ENCODE results near the gene PREX1.
"Not testable (repeated sequence)": the region's sequence is repeated elsewhere in the genome, so short reads cannot be mapped to it uniquely, and the experiment has no call there.

Gene PREX1

GRCh38 chr20:48827855-48828733 is at the start of gene PREX1:
Gene PREX1, minus strand, starts transcription at chr20:48827999. Its CDS starts 139 bp downstream, at chr20:48827860.
- no peak for DNase-seq (ENCODE audit: low spot score)

DNA sequence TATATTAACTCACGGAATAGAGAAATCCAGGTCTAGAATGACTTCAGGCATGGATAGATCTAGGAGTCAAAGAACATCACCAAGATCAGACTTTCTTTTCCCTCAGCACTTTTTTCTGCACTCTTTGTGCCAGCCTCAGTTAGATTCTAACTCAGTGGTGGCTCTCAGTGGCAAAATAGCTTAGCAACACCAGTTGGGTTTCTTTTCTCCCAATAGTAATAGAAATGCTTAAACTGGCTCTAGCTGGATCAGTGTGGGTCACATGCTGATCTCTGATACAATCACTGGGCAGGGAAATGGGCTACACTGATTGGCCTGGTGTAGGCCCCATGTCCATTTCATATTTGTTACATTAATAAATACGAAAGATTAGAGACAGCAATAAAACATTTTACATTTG is 49.5 kb upstream of the PREX1 start:
- no peak for DNase-seq (ENCODE audit: low spot score)

- DNase-seq (ENCODE audit: low spot score) = peak; percentile 19
Measured at GRCh38 chr20:48875914-48876240, 48.1 kb upstream of the PREX1 start.

DNA sequence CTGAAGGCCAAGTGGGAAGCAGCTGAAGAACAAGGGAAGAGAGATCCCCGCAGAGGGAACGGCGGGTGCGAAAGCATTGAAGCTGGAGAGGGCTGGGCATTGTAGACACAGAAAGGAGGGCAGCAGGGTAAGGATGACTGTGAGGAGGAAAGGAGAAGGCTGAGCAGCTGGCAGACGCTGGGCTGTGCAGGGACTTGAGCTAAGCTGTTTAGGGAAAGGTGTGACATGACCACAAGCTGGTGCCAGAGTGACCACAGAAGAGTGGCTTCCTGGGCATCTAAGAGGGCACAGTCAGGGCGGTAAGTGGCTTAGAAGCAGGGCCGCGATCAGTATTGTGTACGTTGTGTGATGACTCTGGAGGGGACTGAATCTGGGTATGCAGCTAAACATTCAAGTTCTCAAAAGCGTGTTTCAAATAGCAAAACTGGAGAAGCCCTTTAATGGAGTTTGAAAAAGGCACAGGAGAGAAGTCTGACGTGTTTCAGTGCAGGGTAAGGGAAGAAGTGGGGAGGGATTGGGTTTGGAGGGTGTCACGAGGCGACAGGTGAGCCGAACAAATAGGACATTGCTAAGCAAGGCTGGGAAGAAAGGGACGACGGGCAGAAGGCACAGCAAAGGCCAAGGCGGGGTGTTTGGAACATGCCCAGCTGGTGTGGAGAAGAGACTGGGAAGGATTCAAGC is 47.6 kb upstream of the PREX1 start:
- no peak for DNase-seq (ENCODE audit: low spot score)

GRCh38 chr20:48869442-48869841 is 41.6 kb upstream of the PREX1 start:
- DNase-seq (ENCODE audit: low spot score) = not testable (repeated sequence)

- no peak for DNase-seq (ENCODE audit: low spot score)
Measured at GRCh38 chr20:48866936-48867335, 39.1 kb upstream of the PREX1 start.

- DNase-seq (ENCODE audit: low spot score) = no peak
Measured at GRCh38 chr20:48864738-48865318, 37.0 kb upstream of the PREX1 start.

DNA sequence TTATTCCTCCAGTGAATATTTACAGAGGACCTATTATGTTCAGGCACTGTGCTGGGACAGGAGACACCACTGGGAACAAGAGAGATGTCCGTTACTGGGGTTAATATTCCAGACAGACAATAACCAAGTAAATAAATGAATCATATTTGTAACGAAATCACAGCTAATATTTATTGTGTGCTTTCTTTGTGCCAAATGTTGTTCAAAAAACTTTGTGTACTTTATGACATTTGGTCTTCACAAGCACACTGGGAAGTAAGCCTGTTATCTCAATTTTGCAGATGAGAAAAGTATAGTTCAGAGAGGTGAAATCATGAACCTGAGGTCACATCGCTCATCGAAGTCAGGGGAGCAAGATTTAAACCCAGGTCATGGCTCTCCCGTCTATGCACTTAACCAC is 36.5 kb upstream of the PREX1 start:
- DNase-seq (ENCODE audit: low spot score) = no peak

- DNase-seq (ENCODE audit: low spot score) = no peak
Measured at GRCh38 chr20:48862279-48862678, 34.5 kb upstream of the PREX1 start.

DNA sequence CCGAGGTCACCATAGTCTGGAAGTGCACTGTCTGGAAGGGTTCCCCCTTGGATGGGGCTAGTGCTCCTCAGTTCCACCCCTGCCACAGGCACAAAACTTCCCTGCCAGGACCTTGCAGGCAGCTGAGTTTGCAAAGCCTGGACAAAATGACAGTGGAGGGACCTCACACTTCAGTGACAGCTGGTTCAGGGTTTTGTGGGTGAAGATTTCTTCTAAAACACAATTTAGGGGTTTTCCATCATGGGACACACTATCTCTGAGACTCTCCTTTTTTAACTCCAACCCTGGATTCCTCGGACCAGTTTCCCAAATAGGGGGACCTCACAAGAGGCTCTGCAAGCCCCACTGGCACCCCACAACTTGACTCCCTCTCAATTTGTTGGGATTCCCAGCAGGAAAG is 33.6 kb upstream of the PREX1 start:
- DNase-seq (ENCODE audit: low spot score) = no peak

- DNase-seq (ENCODE audit: low spot score) = no peak
Measured at GRCh38 chr20:48858075-48858790, 30.4 kb upstream of the PREX1 start.

DNA sequence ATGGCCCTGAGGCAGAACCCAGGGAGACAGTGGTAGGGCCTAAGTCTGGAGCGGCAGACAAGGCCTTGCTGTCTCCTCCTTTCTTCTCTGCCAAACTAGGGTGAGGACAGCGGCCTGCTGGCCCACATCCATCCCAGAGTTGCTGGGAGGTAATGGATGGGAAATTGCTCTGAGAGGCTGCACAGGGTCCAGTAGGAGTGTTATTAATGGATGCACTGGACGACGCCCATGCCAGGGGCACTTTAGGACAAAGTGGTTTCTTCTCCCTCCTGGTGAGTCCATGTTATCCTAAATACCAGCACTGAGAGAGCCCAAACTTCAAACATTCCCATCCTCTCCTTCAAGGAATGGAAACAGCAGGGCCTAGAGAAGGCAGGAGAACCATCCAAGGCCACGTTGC is 28.3 kb upstream of the PREX1 start:
- no peak for DNase-seq (ENCODE audit: low spot score)

GRCh38 chr20:48855046-48855445 is 27.2 kb upstream of the PREX1 start:
- DNase-seq (ENCODE audit: low spot score) = no peak

GRCh38 chr20:48852609-48853008 is 24.8 kb upstream of the PREX1 start:
- no peak for DNase-seq (ENCODE audit: low spot score)

GRCh38 chr20:48851579-48851978 is 23.8 kb upstream of the PREX1 start:
- no peak for DNase-seq (ENCODE audit: low spot score)

GRCh38 chr20:48850977-48851299 is 23.1 kb upstream of the PREX1 start:
- DNase-seq (ENCODE audit: low spot score) = no peak

GRCh38 chr20:48850257-48850976 is 22.6 kb upstream of the PREX1 start:
- DNase-seq (ENCODE audit: low spot score) = no peak

DNA sequence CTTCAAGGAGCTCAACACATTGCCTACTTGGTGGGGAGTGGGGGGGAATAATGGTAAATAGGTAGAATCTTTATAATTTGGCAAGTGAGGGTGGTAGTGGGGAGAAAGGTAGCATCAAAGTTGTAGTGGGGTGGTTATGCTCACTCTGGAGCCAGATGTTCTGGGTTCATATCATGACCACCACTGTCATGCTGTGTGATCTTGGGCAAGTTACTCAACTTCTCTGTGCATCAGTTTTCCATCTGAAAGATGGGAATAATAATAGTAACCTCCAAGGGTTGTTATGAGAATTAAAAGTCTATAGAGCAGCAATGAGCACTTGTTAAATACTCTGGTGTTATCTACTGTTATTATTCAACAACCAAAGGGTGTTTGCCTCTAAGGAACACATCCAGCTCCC is 22.0 kb upstream of the PREX1 start:
- no peak for DNase-seq (ENCODE audit: low spot score)

GRCh38 chr20:48849299-48849698 is 21.5 kb upstream of the PREX1 start:
- no peak for DNase-seq (ENCODE audit: low spot score)

DNA sequence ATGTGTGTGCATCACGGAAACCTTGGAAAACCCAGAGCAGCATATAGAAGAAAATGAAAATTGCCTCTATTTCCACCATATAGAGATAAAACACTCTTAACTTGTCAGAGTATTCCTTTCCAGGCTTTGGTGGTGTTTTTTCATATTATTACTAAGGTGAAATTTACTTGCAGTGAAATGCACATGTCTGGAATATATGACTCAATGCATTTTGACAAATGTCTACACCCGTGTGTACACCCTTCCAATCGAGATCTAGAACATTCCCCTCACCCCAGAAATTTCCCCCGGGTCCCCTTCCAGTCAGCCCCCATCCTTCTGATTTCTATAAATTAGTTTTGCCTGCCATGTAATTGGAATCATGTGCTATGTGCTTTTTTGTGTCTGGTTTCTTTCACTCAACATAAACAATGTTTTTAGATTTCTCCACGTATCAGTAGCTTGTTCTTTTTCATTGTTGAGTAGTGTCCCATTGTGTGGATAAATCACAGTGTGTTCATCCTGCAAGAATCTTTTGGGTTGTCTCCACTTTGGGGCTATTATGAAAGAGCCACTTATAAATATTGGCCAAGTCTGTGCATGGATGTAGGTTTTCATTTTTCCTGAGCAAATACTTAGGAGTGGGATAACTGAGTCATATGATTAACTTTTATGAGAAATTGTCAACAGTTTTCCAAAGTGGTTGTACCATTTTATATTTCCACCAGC is 19.9 kb upstream of the PREX1 start:
- no peak for DNase-seq (ENCODE audit: low spot score)
